H1 (cell line): Measurements from ENCODE around the gene CD300LF. TPM values are rescaled to one million over a fixed set of nuclear protein-coding genes. Genes with fewer than 3 reads are reported as not detected.

Source experiments
- CTCF ChIA-PET: fragments of 300-600 bp; sonication (Branson Sonifier 250); formaldehyde crosslinking; loops from one replicate; lab custom pipeline; 2021; ENCODE audit not compliant: partially characterized antibody; lab: Charles Lee
- POLR2A ChIA-PET: fragments of 300-600 bp; sonication (Branson Sonifier 250); formaldehyde crosslinking; loops from one replicate; lab custom pipeline; 2021; ENCODE audit warnings: inconsistent platforms; ENCODE audit not compliant: partially characterized antibody; lab: Charles Lee
- DNase-seq, 2 experiments: peaks; one replicate each; pipeline versions ENCODE4 v3.0.0 to v3.0.0-alpha.2; 2010 to 2022; ENCODE audit warnings: low spot score in 2 of 2, low read depth in 1 of 2, mixed read lengths in 1 of 2
- FAIRE-seq: peaks from 2 replicates; lab custom pipeline; 2011; peaks lifted over from hg19 to GRCh38; lab: Jason Lieb, UNC
- H2AFZ ChIP-seq: 2 replicates; pipeline ENCODE4 v1.8.1; 2012; ENCODE audit warnings: low read length, inconsistent platforms
- H2AK5ac ChIP-seq: 2 replicates; pipeline ENCODE4 v1.6.1; 2013; ENCODE audit warnings: low read depth, low read length
- H2BK120ac ChIP-seq: replicated peaks from 2 replicates; pipeline ENCODE3; 2013; ENCODE audit warnings: low read depth, low read length, inconsistent platforms
- H2BK12ac ChIP-seq: 2 replicates; pipeline ENCODE4 v1.6.1; 2013; ENCODE audit warnings: low read depth, low read length
- H2BK15ac ChIP-seq: 2 replicates; pipeline ENCODE4 v1.6.1; 2013; ENCODE audit warnings: low read length
- H2BK20ac ChIP-seq: 2 replicates; pipeline ENCODE4 v1.6.1; 2013; ENCODE audit warnings: low read length
- H2BK5ac ChIP-seq: 2 replicates; pipeline ENCODE4 v1.6.1; 2013; ENCODE audit warnings: low read depth, low read length
- H3K14ac ChIP-seq: 2 replicates; pipeline ENCODE4 v1.6.1; 2013; ENCODE audit warnings: inconsistent platforms; ENCODE audit not compliant: insufficient read length
- H3K18ac ChIP-seq: 2 replicates; pipeline ENCODE4 v1.6.1; 2013; ENCODE audit warnings: low read length; ENCODE audit errors: extremely low read depth
- H3K23ac ChIP-seq: 2 replicates; pipeline ENCODE4 v1.6.1; 2013; ENCODE audit warnings: inconsistent platforms; ENCODE audit not compliant: insufficient read length
- H3K23me2 ChIP-seq: 2 replicates; pipeline ENCODE4 v1.6.1; 2013; ENCODE audit warnings: low read depth, low read length
- H3K27ac ChIP-seq: 2 replicates; pipeline ENCODE4 v1.6.1; 2011; ENCODE audit warnings: low read depth, low read length, inconsistent platforms
- H3K27me3 ChIP-seq, 4 experiments: replicated peaks in 1 of 4; 1 replicate in 1 of 4; 2 replicates in 3 of 4; pipeline versions ENCODE4 v1.6.1 to v1.8.1; 2011 to 2013; ENCODE audit warnings: low read length in 3 of 4, mild to moderate bottlenecking in 3 of 4, inconsistent platforms in 2 of 4, mixed read lengths in 2 of 4, moderate library complexity in 1 of 4; ENCODE audit not compliant: control insufficient read depth in 3 of 4, insufficient read depth in 3 of 4; ENCODE audit errors: extremely low read depth in 1 of 4
- H3K36me3 ChIP-seq, 4 experiments: 2 replicates each; pipeline versions ENCODE4 v1.6.1 to v1.8.1; 2011 to 2013; ENCODE audit warnings: mild to moderate bottlenecking in 4 of 4, low read length in 3 of 4, moderate library complexity in 2 of 4, control low read depth in 1 of 4, inconsistent platforms in 1 of 4; ENCODE audit not compliant: insufficient read depth in 4 of 4, control insufficient read depth in 2 of 4
- H3K4ac ChIP-seq: replicated peaks from 2 replicates; pipeline ENCODE3; 2013; ENCODE audit warnings: low read length, low read depth, mixed read lengths, inconsistent platforms; ENCODE audit not compliant: insufficient read length
- H3K4me1 ChIP-seq, 4 experiments: replicated peaks in 1 of 4; 1 replicate in 1 of 4; 2 replicates in 3 of 4; pipeline versions ENCODE4 v1.6.1 to v1.8.1; 2011 to 2013; ENCODE audit warnings: low read length in 3 of 4, inconsistent platforms in 2 of 4, mixed read lengths in 1 of 4; ENCODE audit not compliant: insufficient read depth in 4 of 4, control insufficient read depth in 3 of 4
- H3K4me2 ChIP-seq, 2 experiments: 2 replicates each; pipeline versions ENCODE4 v1.6.1 to v1.8.1; 2011 to 2013; ENCODE audit warnings: low read depth in 2 of 2, low read length in 2 of 2, control low read depth in 1 of 2, inconsistent platforms in 1 of 2, mild to moderate bottlenecking in 1 of 2; ENCODE audit not compliant: insufficient read depth in 1 of 2
- H3K4me3 ChIP-seq, 4 experiments: fragments of 200-600, 300-600 bp in 1 of 4; sonication (generic), shearing (Covaris generic), sonication (Bioruptor Twin) in 1 of 4; 2 replicates each; pipeline versions ENCODE4 v1.5.1 to v1.8.1; 2011 to 2016; ENCODE audit warnings: low read length in 4 of 4, low read depth in 3 of 4, control low read depth in 2 of 4, inconsistent platforms in 2 of 4, mild to moderate bottlenecking in 2 of 4, mixed read lengths in 1 of 4, moderate library complexity in 1 of 4; ENCODE audit not compliant: insufficient read depth in 2 of 4; ENCODE audit errors: extremely low read depth in 1 of 4
- H3K56ac ChIP-seq: replicated peaks from 2 replicates; pipeline ENCODE3; 2013; ENCODE audit warnings: low read depth, mild to moderate bottlenecking, mixed read lengths, low read length, inconsistent platforms; ENCODE audit not compliant: insufficient read length
- H3K79me1 ChIP-seq: 2 replicates; pipeline ENCODE4 v1.6.1; 2013; ENCODE audit warnings: low read depth, low read length, control low read depth
- H3K79me2 ChIP-seq, 2 experiments: 2 replicates each; pipeline versions ENCODE4 v1.6.1 to v1.8.1; 2012 to 2013; ENCODE audit warnings: low read length in 2 of 2, mild to moderate bottlenecking in 2 of 2, inconsistent platforms in 1 of 2; ENCODE audit not compliant: insufficient read depth in 2 of 2, control insufficient read depth in 1 of 2
- H3K9ac ChIP-seq, 4 experiments: replicated peaks in 1 of 4; 1 replicate in 1 of 4; 2 replicates in 3 of 4; pipeline versions ENCODE4 v1.6.1 to v1.8.1; 2011 to 2013; ENCODE audit warnings: low read depth in 3 of 4, low read length in 3 of 4, control low read depth in 2 of 4, mild to moderate bottlenecking in 2 of 4, moderate library complexity in 2 of 4, inconsistent platforms in 1 of 4; ENCODE audit errors: extremely low read depth in 1 of 4
- H3K9me3 ChIP-seq, 2 experiments: 2 replicates each; pipeline versions ENCODE4 v1.6.1 to v1.8.1; 2012 to 2013; ENCODE audit warnings: mild to moderate bottlenecking in 2 of 2, moderate library complexity in 2 of 2, control low read depth in 1 of 2, inconsistent platforms in 1 of 2, low read depth in 1 of 2, low read length in 1 of 2, mixed read lengths in 1 of 2; ENCODE audit not compliant: insufficient read depth in 2 of 2
- H4K20me1 ChIP-seq, 2 experiments: replicated peaks in 1 of 2; 2 replicates each; pipeline versions ENCODE3 to v1.8.1; 2011 to 2013; ENCODE audit warnings: inconsistent platforms in 2 of 2, low read length in 2 of 2, mild to moderate bottlenecking in 1 of 2; ENCODE audit not compliant: insufficient read depth in 2 of 2, control insufficient read depth in 1 of 2
- H4K5ac ChIP-seq: 2 replicates; pipeline ENCODE4 v1.6.1; 2013; ENCODE audit warnings: low read length, low read depth, mixed read lengths, inconsistent platforms; ENCODE audit not compliant: insufficient read length
- H4K8ac ChIP-seq: 2 replicates; pipeline ENCODE4 v1.8.0; 2013; ENCODE audit warnings: mild to moderate bottlenecking, moderate library complexity, low read length, inconsistent platforms; ENCODE audit not compliant: insufficient read depth; ENCODE audit errors: extremely low read depth
- H4K91ac ChIP-seq: replicated peaks from 2 replicates; pipeline ENCODE3; 2013; ENCODE audit warnings: low read length, mixed read lengths, inconsistent platforms; ENCODE audit not compliant: insufficient read length
- ASH2L ChIP-seq: fragments of 200-600, 300-600 bp; sonication (generic); IDR thresholded peaks from one replicate; pipeline ENCODE4 v1.7.1; 2017; ENCODE audit warnings: low read length
- BACH1 ChIP-seq: IDR thresholded peaks from 2 replicates; pipeline ENCODE4 v1.6.1; 2012; ENCODE audit warnings: low read length, improper control_type of control experiment
- BCL11A ChIP-seq, 2 experiments: IDR thresholded peaks; one replicate each; pipeline ENCODE4 v1.6.1; 2011; ENCODE audit warnings: low read depth in 2 of 2, low read length in 2 of 2, mild to moderate bottlenecking in 2 of 2
- CTBP2 ChIP-seq: IDR thresholded peaks from 2 replicates; pipeline ENCODE4 v1.7.0; 2011; ENCODE audit warnings: borderline replicate concordance, mild to moderate bottlenecking, moderate library complexity, mixed read lengths, low read length; ENCODE audit not compliant: insufficient read depth, insufficient read length
- EZH2 ChIP-seq: fragments of 200-600 bp; sonication (generic); IDR thresholded peaks from 2 replicates; pipeline ENCODE4 v1.7.1; 2012; ENCODE audit warnings: low read depth, mild to moderate bottlenecking, moderate library complexity, low read length, inconsistent platforms; ENCODE audit not compliant: severe bottlenecking
- JUN ChIP-seq: IDR thresholded peaks from 2 replicates; pipeline ENCODE4 v1.6.1; 2011; ENCODE audit warnings: low read depth, mild to moderate bottlenecking, improper control_type of control experiment, low read length
- JUND ChIP-seq: IDR thresholded peaks from 2 replicates; pipeline ENCODE4 v1.6.1; 2011; ENCODE audit warnings: mild to moderate bottlenecking, improper control_type of control experiment, low read length
- KDM1A ChIP-seq: fragments of 200-600, 300-600 bp; sonication (generic); IDR thresholded peaks from 2 replicates; pipeline ENCODE4 v1.7.1; 2016; ENCODE audit warnings: mild to moderate bottlenecking, low read length, borderline replicate concordance
- KDM5A ChIP-seq: fragments of 200-600 bp; IDR thresholded peaks from 2 replicates; pipeline ENCODE4 v1.7.1; 2012; ENCODE audit warnings: mild to moderate bottlenecking, low read length, inconsistent platforms, mixed read lengths
- PHF8 ChIP-seq: fragments of 200-600 bp; sonication (generic); conservative IDR thresholded peaks from 2 replicates; pipeline ENCODE4 v1.7.1; 2012; ENCODE audit warnings: low read depth, mild to moderate bottlenecking, inconsistent platforms, low read length, moderate library complexity
- POLR2A ChIP-seq, 2 experiments: IDR thresholded peaks; 1 replicate in 1 of 2; 2 replicates in 1 of 2; pipeline ENCODE4 v1.6.1; 2011; ENCODE audit warnings: low read depth in 2 of 2, low read length in 2 of 2, mild to moderate bottlenecking in 2 of 2; ENCODE audit errors: control extremely low read depth in 1 of 2
- POLR2AphosphoS5 ChIP-seq: IDR thresholded peaks from 2 replicates; pipeline ENCODE4 v1.6.1; 2011; ENCODE audit warnings: low read depth, low read length
- POU5F1 ChIP-seq: IDR thresholded peaks from 2 replicates; pipeline ENCODE4 v1.6.1; 2011; ENCODE audit warnings: low read depth, mild to moderate bottlenecking, low read length, moderate library complexity
- RBBP5 ChIP-seq: IDR thresholded peaks from 2 replicates; pipeline ENCODE4 v1.7.1; 2012; ENCODE audit warnings: low read depth, mild to moderate bottlenecking, inconsistent platforms, low read length, moderate library complexity, borderline replicate concordance
- SRF ChIP-seq: IDR thresholded peaks from 2 replicates; pipeline ENCODE4 v1.6.1; 2011; ENCODE audit warnings: mild to moderate bottlenecking, low read depth, low read length, moderate library complexity
- WGBS, 2 experiments: shearing (Covaris generic) in 1 of 2; methylation state at CpG; one replicate each; pipeline versions ENCODE4 v1.1.6 to v1.1.7; 2013 to 2015; ENCODE audit warnings: low lambda C conversion rate in 2 of 2, mixed read lengths in 2 of 2, inconsistent platforms in 1 of 2, low coverage in 1 of 2, missing lambda C conversion rate in 1 of 2; ENCODE audit not compliant: insufficient replicate concordance in 2 of 2, insufficient coverage in 1 of 2, insufficient read length in 1 of 2; ENCODE audit errors: extremely low coverage in 1 of 2, missing lambda C conversion rate in 1 of 2; 5-methylcytosine and 5-hydroxymethylcytosine counted together
- polyA plus RNA-seq, 7 experiments: library from polyadenylated mRNA; depleted of rRNA in 3 of 7; stranded (reverse) in 5 of 7; unstranded in 2 of 7; fragments of >200 nt in 5 of 7; fragments of 200-250 nt in 2 of 7; gene quantifications; 1 replicate in 5 of 7; 2 replicates in 1 of 7; 4 replicates in 1 of 7; pipeline versions ENCODE4 v1.2.1 to v1.2.3, GENCODE V29; 2011 to 2013; ENCODE audit warnings: missing spikeins in 2 of 7, mixed read lengths in 2 of 7
- total RNA-seq: library from RNA; stranded (reverse); fragmentation: NEBNext Ultra II Directional; extraction: Animal tissue kit (Norgen Biotek cat#: 25700); gene quantifications from 2 replicates; pipeline ENCODE4 v1.2.1, GENCODE V29; 2021

CD300LF gene
- total and polyA plus RNA-seq, 2 of the 8 experiments (the other 6 are each of a cell fraction or from before 2014, with no cell fraction given): not detected

GRCh38 chr17:74754832-74755231 lies 42.1 kb upstream of the CD300LF start:
- CTCF ChIA-PET: interaction anchor here (1.2 to 15.7 kb wide), 5 partner anchors 9 to 88 kb away, joined by 3 to 231 read pairs (median 45); partner anchors contain the start of genes NAT9 and RAB37
- TF ChIP-seq RBBP5 (no peak), BCL11A (IDR thresholded peaks at IDR 0.05; ENCODE audit: low read depth in 2 of 2, low read length in 2 of 2) (no peak), BACH1 (no peak), KDM1A (no peak), ASH2L (no peak), POU5F1 (no peak), JUN (no peak), KDM5A (no peak), EZH2 (no peak), CTBP2 (no peak), POLR2A (IDR thresholded peaks at IDR 0.05; ENCODE audit: control extremely low read depth in 1 of 2, low read depth in 2 of 2, low read length in 2 of 2) (no peak), JUND (no peak), SRF (no peak), PHF8 (no peak), POLR2AphosphoS5 (no peak)

More at GRCh38 chr17:74754832-74755231, 42.1 kb upstream of the CD300LF start:
- H3K9ac ChIP-seq: no peak overlapping the region
- H3K4me2 ChIP-seq: no peak overlapping the region
- H3K4me3 ChIP-seq: no peak overlapping the region
- H2BK12ac ChIP-seq: no peak overlapping the region
- peaks cover 0 to 5% (median 0%) of the 10 kb centered on the region in 4 experiments; a peak in 1 of 8 replicates for H3K36me3 ChIP-seq
- DNase-seq (no peak), FAIRE-seq (no peak)
- no peak overlapping the region for H4K5ac ChIP-seq
- no peak overlapping the region for H2BK15ac ChIP-seq
- no peak overlapping the region for H4K8ac ChIP-seq
- no peak overlapping the region for H3K27ac ChIP-seq
- H3K79me2 ChIP-seq: peaks cover 7 to 88% of the 10 kb centered on the region in 2 experiments; a peak in 3 of 4 replicates
- H3K4ac ChIP-seq: no peak overlapping the region
- H2BK20ac ChIP-seq: no peak overlapping the region
- peaks cover 28% of the 10 kb centered on the region for H3K79me1 ChIP-seq
- peaks cover 0 to 49% (median 33%) of the 10 kb centered on the region in 4 experiments; a peak in 6 of 7 replicates for H3K4me1 ChIP-seq
- no peaks in the 10 kb centered on the region for H3K9me3 ChIP-seq
- H3K56ac ChIP-seq: no peak overlapping the region
- peaks cover 15 to 35% of the 10 kb centered on the region in 2 experiments for H4K20me1 ChIP-seq
- H3K23me2 ChIP-seq: peaks cover 6% of the 10 kb centered on the region; the same call in 1 of the 2 replicates
- H2BK5ac ChIP-seq: no peak overlapping the region
- H3K14ac ChIP-seq: no peak overlapping the region
- H2AK5ac ChIP-seq: no peak overlapping the region
- POLR2A ChIA-PET: interaction anchor here (1.4 kb wide), 1 partner anchor 10 kb away, joined by 3 read pairs; no protein-coding TSS in a partner anchor
- no peak overlapping the region for H2AFZ ChIP-seq
- WGBS, 2 experiments: 100% methylated on average over 3 of the region's 3 CpGs; no CpG with 5 or more reads in 1 of the 2 experiments
- no peak overlapping the region for H3K23ac ChIP-seq
- no peaks in the 10 kb centered on the region for H3K27me3 ChIP-seq
- no peak overlapping the region for H4K91ac ChIP-seq
- no peak overlapping the region for H3K18ac ChIP-seq
- no peak overlapping the region for H2BK120ac ChIP-seq
